Loucy (cell line): ENCODE measurements around the gene TMEM37.

ENCODE experiments used
- H2AFZ ChIP-seq: fragments of 200-600 bp; sonication (generic); 2 replicates; pipeline ENCODE4 v1.6.0; 2016; ENCODE audit warnings: antibody characterized with exemption, mild to moderate bottlenecking, low read length, moderate library complexity
- H3F3A ChIP-seq: fragments of 200-600 bp; 2 replicates; pipeline ENCODE4 v1.6.0; 2016; ENCODE audit warnings: antibody characterized with exemption, low read depth, mild to moderate bottlenecking
- H3K27me3 ChIP-seq: fragments of 200-600 bp; sonication (generic); 2 replicates; pipeline ENCODE4 v1.6.1; 2014; ENCODE audit warnings: low read length, mild to moderate bottlenecking; ENCODE audit not compliant: insufficient read depth, poor library complexity, severe bottlenecking
- H3K36me3 ChIP-seq: fragments of 200-600 bp; sonication (generic); 2 replicates; pipeline ENCODE4 v1.6.1; 2016; ENCODE audit warnings: low read length; ENCODE audit not compliant: insufficient read depth
- H3K4me1 ChIP-seq: fragments of 200-600 bp; sonication (generic); 2 replicates; pipeline ENCODE4 v1.5.1; 2014; ENCODE audit warnings: low read length, mild to moderate bottlenecking; ENCODE audit not compliant: insufficient read depth, poor library complexity, severe bottlenecking
- H3K4me2 ChIP-seq: fragments of 200-600 bp; sonication (generic); 2 replicates; pipeline ENCODE4 v1.6.0; 2014; ENCODE audit warnings: antibody characterized with exemption, low read length, low read depth, mild to moderate bottlenecking; ENCODE audit not compliant: poor library complexity, severe bottlenecking
- H3K4me3 ChIP-seq: fragments of 200-600 bp; sonication (generic); 2 replicates; pipeline ENCODE4 v1.5.1; 2014; ENCODE audit warnings: low read length, mild to moderate bottlenecking, mixed read lengths; ENCODE audit not compliant: poor library complexity, severe bottlenecking
- H3K79me2 ChIP-seq: fragments of 200-600 bp; sonication (generic); 2 replicates; pipeline ENCODE4 v1.6.1; 2014; ENCODE audit warnings: low read length; ENCODE audit not compliant: insufficient read depth
- H3K9ac ChIP-seq: fragments of 200-600 bp; sonication (generic); 2 replicates; pipeline ENCODE4 v1.6.0; 2014; ENCODE audit warnings: mild to moderate bottlenecking, low read depth, low read length, moderate library complexity; ENCODE audit not compliant: poor library complexity, severe bottlenecking
- H3K9me2 ChIP-seq: fragments of 200-600 bp; sonication (generic); replicated peaks from 2 replicates; pipeline ENCODE4 v1.6.1; 2016; ENCODE audit warnings: low read depth, low read length, mixed read lengths
- H3K9me3 ChIP-seq: fragments of 200-600 bp; sonication (generic); 2 replicates; pipeline ENCODE4 v1.6.1; 2014; ENCODE audit warnings: mild to moderate bottlenecking, antibody characterized with exemption, low read length, low read depth; ENCODE audit not compliant: insufficient read depth
- H4K20me1 ChIP-seq: fragments of 200-600 bp; sonication (generic); 2 replicates; pipeline ENCODE4 v1.6.0; 2014; ENCODE audit warnings: antibody characterized with exemption, low read length, mild to moderate bottlenecking; ENCODE audit not compliant: insufficient read depth, poor library complexity, severe bottlenecking
- CTCF ChIP-seq: fragments of 200-600 bp; sonication (generic); conservative IDR thresholded peaks from 2 replicates; pipeline ENCODE4 v1.5.1; 2014; ENCODE audit warnings: mild to moderate bottlenecking, antibody characterized with exemption, low read length
- EZH2phosphoT487 ChIP-seq: fragments of 200-600 bp; IDR thresholded peaks from 2 replicates; pipeline ENCODE4 v1.6.1; 2018; ENCODE audit warnings: antibody characterized with exemption, mild to moderate bottlenecking, moderate library complexity, borderline replicate concordance

Gene TMEM37

DNA sequence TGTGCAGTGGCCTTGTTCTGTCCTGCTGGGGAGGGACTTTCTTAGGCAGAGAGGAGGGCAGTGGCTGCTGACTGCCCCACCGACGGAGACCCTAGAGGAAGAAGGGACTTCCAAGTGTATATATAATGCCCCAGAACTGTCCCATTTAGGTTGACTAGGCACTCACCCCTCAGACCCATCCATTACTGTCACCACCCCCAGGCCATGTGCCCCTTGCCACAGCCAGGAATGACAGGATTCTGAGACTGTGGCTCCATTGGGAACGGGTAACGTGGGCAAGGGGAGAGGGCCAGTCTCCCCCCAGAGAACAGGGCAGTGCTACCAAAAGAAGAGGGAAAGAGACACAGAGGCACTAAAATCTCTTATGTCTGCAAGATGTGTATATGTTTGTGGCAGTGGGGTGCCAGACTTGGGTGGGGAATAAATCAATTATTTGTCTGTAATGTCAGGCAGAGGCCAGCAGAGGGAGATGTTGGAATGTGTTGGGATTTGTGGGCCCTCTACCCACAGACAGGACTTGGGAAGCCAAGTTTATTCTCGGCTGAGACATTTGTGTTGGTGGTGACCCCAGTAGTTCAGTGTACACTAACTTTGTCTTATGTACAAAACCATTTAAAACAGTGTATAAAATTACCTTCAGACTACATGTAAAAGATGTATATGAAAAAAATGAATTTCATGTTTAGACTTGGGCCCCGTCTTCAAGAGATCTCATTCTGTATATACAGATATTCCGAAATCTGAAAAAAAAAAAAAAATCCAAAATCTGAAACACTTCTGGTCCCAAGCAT lies 24.0 kb upstream of the TMEM37 start:
- Histone ChIP-seq H3K9me2 (no peaks in the 10 kb centered on the region), H2AFZ (no peak overlapping the region), H3K9me3 (no peaks in the 10 kb centered on the region), H3F3A (no peaks in the 10 kb centered on the region), H3K36me3 (no peaks in the 10 kb centered on the region), H3K79me2 (no peaks in the 10 kb centered on the region), H3K9ac (no peak overlapping the region), H4K20me1 (no peaks in the 10 kb centered on the region), H3K27me3 (no peaks in the 10 kb centered on the region), H3K4me3 (no peak overlapping the region), H3K4me1 (no peaks in the 10 kb centered on the region), H3K4me2 (no peak overlapping the region)
- TF ChIP-seq EZH2phosphoT487: no peak
- peak; percentile 81 for TF ChIP-seq CTCF

DNA sequence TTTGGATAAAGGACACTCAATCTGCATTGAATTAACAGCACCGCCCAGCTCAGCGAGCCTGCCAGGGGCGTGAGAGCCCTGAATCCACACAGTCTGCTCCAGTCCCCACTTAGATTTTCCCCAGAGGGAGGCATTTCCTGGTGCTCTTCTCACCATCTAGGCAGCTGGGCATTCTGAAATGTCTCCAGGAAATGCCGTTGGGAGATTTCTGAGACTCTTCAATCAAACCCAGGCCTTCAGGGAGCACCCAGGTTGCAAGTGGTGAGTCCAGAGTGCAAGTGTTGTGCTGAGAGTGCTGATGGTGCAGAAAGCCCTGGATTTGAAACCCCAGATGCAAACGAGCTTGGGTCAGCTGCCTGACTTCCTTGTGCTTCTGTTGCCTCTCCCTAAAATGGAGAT lies 23.4 kb upstream of the TMEM37 start:
- TF ChIP-seq EZH2phosphoT487: no peak
- TF ChIP-seq CTCF: no peak
- H3K9me3 ChIP-seq: no peaks in the 10 kb centered on the region
- H4K20me1 ChIP-seq: no peaks in the 10 kb centered on the region
- H2AFZ ChIP-seq: no peak overlapping the region
- no peak overlapping the region for H3K4me3 ChIP-seq
- H3F3A ChIP-seq: no peaks in the 10 kb centered on the region
- no peaks in the 10 kb centered on the region for H3K4me1 ChIP-seq
- no peak overlapping the region for H3K9ac ChIP-seq
- no peaks in the 10 kb centered on the region for H3K79me2 ChIP-seq
- H3K9me2 ChIP-seq: no peaks in the 10 kb centered on the region
- no peaks in the 10 kb centered on the region for H3K36me3 ChIP-seq
- H3K27me3 ChIP-seq: no peaks in the 10 kb centered on the region
- no peak overlapping the region for H3K4me2 ChIP-seq

GRCh38 chr2:119409506-119409905 lies 22.1 kb upstream of the TMEM37 start:
- no peak overlapping the region for H3K4me2 ChIP-seq
- H3K9ac ChIP-seq: no peak overlapping the region
- no peaks in the 10 kb centered on the region for H4K20me1 ChIP-seq
- H3K4me1 ChIP-seq: peaks cover 5% of the 10 kb centered on the region
- H3K9me3 ChIP-seq: no peaks in the 10 kb centered on the region
- H3K4me3 ChIP-seq: no peak overlapping the region
- no peaks in the 10 kb centered on the region for H3K79me2 ChIP-seq
- H3K27me3 ChIP-seq: no peaks in the 10 kb centered on the region
- no peaks in the 10 kb centered on the region for H3F3A ChIP-seq
- TF ChIP-seq EZH2phosphoT487 (no peak), CTCF (no peak)
- H3K36me3 ChIP-seq: no peaks in the 10 kb centered on the region
- no peak overlapping the region for H2AFZ ChIP-seq
- H3K9me2 ChIP-seq: no peaks in the 10 kb centered on the region
